Keratinocyte (primary cell): ENCODE data around the gene HDGFL3. TPM values are rescaled to one million over a fixed set of nuclear protein-coding genes. Genes with fewer than 3 reads are reported as not detected.

ENCODE experiments used
- DNase-seq: peaks from one replicate; pipeline ENCODE4 v3.0.0-alpha.2; 2011; ENCODE audit warnings: low read depth, missing footprints, low spot score
- FAIRE-seq: peaks from 2 replicates; lab custom pipeline; 2011; peaks lifted over from hg19 to GRCh38; lab: Jason Lieb, UNC
- H2AFZ ChIP-seq: 2 replicates; pipeline ENCODE4 v1.6.0; 2012; ENCODE audit warnings: low read length, control low read depth, inconsistent platforms; ENCODE audit not compliant: control insufficient read depth
- H3K27ac ChIP-seq: 2 replicates; pipeline ENCODE4 v1.5.1; 2011; ENCODE audit warnings: low read length; ENCODE audit not compliant: control insufficient read depth, insufficient read depth
- H3K27me3 ChIP-seq: 3 replicates; pipeline ENCODE4 v1.6.0; 2011; ENCODE audit warnings: low read length; ENCODE audit not compliant: control insufficient read depth, insufficient read depth; ENCODE audit errors: extremely low read depth
- H3K36me3 ChIP-seq, 2 experiments: 2 replicates in 1 of 2; 3 replicates in 1 of 2; pipeline ENCODE4 v1.5.1; 2011; ENCODE audit warnings: low read length in 2 of 2, mild to moderate bottlenecking in 1 of 2; ENCODE audit not compliant: control insufficient read depth in 2 of 2, insufficient read depth in 2 of 2; ENCODE audit errors: extremely low read depth in 1 of 2
- H3K4me1 ChIP-seq: 3 replicates; pipeline ENCODE4 v1.5.1; 2011; ENCODE audit warnings: low read length; ENCODE audit not compliant: control insufficient read depth, insufficient read depth; ENCODE audit errors: extremely low read depth
- H3K4me2 ChIP-seq: 3 replicates; pipeline ENCODE4 v1.6.0; 2011; ENCODE audit warnings: low read depth, low read length; ENCODE audit not compliant: control insufficient read depth, insufficient read depth; ENCODE audit errors: extremely low read depth
- H3K4me3 ChIP-seq, 3 experiments: fragments of 200-600 bp in 1 of 3; sonication (generic) in 1 of 3; 2 replicates in 2 of 3; 3 replicates in 1 of 3; pipeline ENCODE4 v1.5.1; 2011 to 2016; ENCODE audit warnings: low read length in 3 of 3, mild to moderate bottlenecking in 3 of 3, control low read depth in 2 of 3, inconsistent platforms in 1 of 3, low read depth in 1 of 3, mixed read lengths in 1 of 3, mixed run types in 1 of 3, moderate library complexity in 1 of 3; ENCODE audit not compliant: control insufficient read depth in 2 of 3, insufficient read depth in 2 of 3; ENCODE audit errors: extremely low read depth in 1 of 3
- H3K79me2 ChIP-seq: 2 replicates; pipeline ENCODE4 v1.6.0; 2012; ENCODE audit warnings: low read length; ENCODE audit not compliant: control insufficient read depth, insufficient read depth
- H3K9ac ChIP-seq: 3 replicates; pipeline ENCODE4 v1.6.0; 2011; ENCODE audit warnings: low read length; ENCODE audit not compliant: control insufficient read depth, insufficient read depth; ENCODE audit errors: extremely low read depth
- H3K9me1 ChIP-seq: 3 replicates; pipeline ENCODE4 v1.6.0; 2011; ENCODE audit warnings: low read length; ENCODE audit not compliant: control insufficient read depth, insufficient read depth; ENCODE audit errors: extremely low read depth
- H3K9me3 ChIP-seq: 2 replicates; pipeline ENCODE4 v1.5.1; 2012; ENCODE audit warnings: low read depth, low read length; ENCODE audit not compliant: control insufficient read depth
- H4K20me1 ChIP-seq: 3 replicates; pipeline ENCODE4 v1.6.0; 2011; ENCODE audit warnings: low read length; ENCODE audit not compliant: control insufficient read depth, insufficient read depth; ENCODE audit errors: extremely low read depth
- CTCF ChIP-seq, 3 experiments: IDR thresholded peaks in 1 of 3; conservative IDR thresholded peaks in 1 of 3; optimal IDR thresholded peaks in 1 of 3; 2 replicates in 2 of 3; 3 replicates in 1 of 3; pipeline versions ENCODE3 to v1.5.1; 2011; ENCODE audit warnings: low read length in 3 of 3, mild to moderate bottlenecking in 3 of 3, moderate library complexity in 2 of 3, control low read depth in 1 of 3, inconsistent platforms in 1 of 3; ENCODE audit not compliant: insufficient read depth in 2 of 3; ENCODE audit errors: extremely low read depth in 1 of 3
- EZH2 ChIP-seq: IDR thresholded peaks from one replicate; pipeline ENCODE4 v1.6.1; 2012; ENCODE audit warnings: inconsistent platforms, mild to moderate bottlenecking, low read length, moderate library complexity
- dilution Hi-C: fragments of 300-500 bp; cut with MboI; formaldehyde crosslinking; loops from one replicate; pipeline ENCODE4 v1.7.0; 2020; ENCODE audit warnings: low sequenced_read_pairs; ENCODE audit not compliant: extremely low pct_ligation_motif_present
- polyA plus RNA-seq, 5 experiments: library from polyadenylated mRNA; depleted of rRNA in 3 of 5; stranded (reverse) in 3 of 5; stranded (forward) in 1 of 5; unstranded in 1 of 5; fragments of >200 nt; gene quantifications; 1 replicate in 1 of 5; 2 replicates in 3 of 5; 3 replicates in 1 of 5; pipeline versions ENCODE4 v1.2.1 to v1.2.3, GENCODE V29; 2011 to 2012; ENCODE audit warnings: missing spikeins in 2 of 5, low read depth in 1 of 5, low replicate concordance in 1 of 5

The HDGFL3 gene
- polyA plus RNA-seq, 1 donor (not counting 4 experiments of a cell fraction or from before 2014, with no cell fraction given), result 35.1 TPM

GRCh38 chr15:83207009-83207659 lies 489 bp downstream of the HDGFL3 start:
- no peak for DNase-seq
- no peaks in the 10 kb centered on the region for H3K36me3 ChIP-seq
- peak overlapping the region; percentile 45 for H3K27ac ChIP-seq
- H3K27me3 ChIP-seq, result no peaks in the 10 kb centered on the region
- H3K4me2 ChIP-seq, result peak overlapping the region; percentile 92
- dilution Hi-C loops, result no loop called here
- H2AFZ ChIP-seq, result peak overlapping the region; percentile 51
- H3K9me1 ChIP-seq, result no peaks in the 10 kb centered on the region
- TF ChIP-seq CTCF (optimal IDR thresholded peaks at IDR 0.05 in 1 of 3, IDR thresholded peaks at IDR 0.05 in 1 of 3, conservative IDR thresholded peaks at IDR 0.05 in 1 of 3; ENCODE audit: extremely low read depth in 1 of 3, insufficient read depth in 2 of 3, low read length in 3 of 3) (no peak), EZH2 (no peak)
- H3K9me3 ChIP-seq, result no peaks in the 10 kb centered on the region
- no peak for FAIRE-seq
- H3K9ac ChIP-seq, result peak overlapping the region; percentile 75
- H3K4me1 ChIP-seq, result peaks cover 22% of the 10 kb centered on the region
- no peaks in the 10 kb centered on the region for H4K20me1 ChIP-seq
- peak overlapping the region; percentile 79 to 81 (median 80) for H3K4me3 ChIP-seq
- peaks cover 46% of the 10 kb centered on the region for H3K79me2 ChIP-seq

GRCh38 chr15:83206526-83207008 lies 1.1 kb downstream of the HDGFL3 start:
- dilution Hi-C loops, result no loop called here
- FAIRE-seq (no peak), DNase-seq (no peak)

More at GRCh38 chr15:83206526-83207008, 1.1 kb downstream of the HDGFL3 start:
- peaks cover 22% of the 10 kb centered on the region for H3K4me1 ChIP-seq
- peak overlapping the region; percentile 79 to 81 (median 80) for H3K4me3 ChIP-seq
- peak overlapping the region; percentile 45 for H3K27ac ChIP-seq
- H3K79me2 ChIP-seq, result peaks cover 52% of the 10 kb centered on the region
- H4K20me1 ChIP-seq, result no peaks in the 10 kb centered on the region
- H3K27me3 ChIP-seq, result no peaks in the 10 kb centered on the region
- peak overlapping the region; percentile 51 for H2AFZ ChIP-seq
- peak overlapping the region; percentile 92 for H3K4me2 ChIP-seq
- H3K36me3 ChIP-seq, result no peaks in the 10 kb centered on the region
- H3K9me1 ChIP-seq, result no peaks in the 10 kb centered on the region
- H3K9me3 ChIP-seq, result no peaks in the 10 kb centered on the region
- no peak for TF ChIP-seq CTCF (optimal IDR thresholded peaks at IDR 0.05 in 1 of 3, IDR thresholded peaks at IDR 0.05 in 1 of 3, conservative IDR thresholded peaks at IDR 0.05 in 1 of 3; ENCODE audit: extremely low read depth in 1 of 3, insufficient read depth in 2 of 3, low read length in 3 of 3)
- no peak for TF ChIP-seq EZH2
- H3K9ac ChIP-seq, result peak overlapping the region; percentile 75
